Stimulated activated CD4-positive, alpha-beta T cell treated with anti-CD3 and anti-CD28 coated beads, TNF-alpha, amount 100 ng/mL, for 24 hours (primary cell): ENCODE results near the gene OVCA2.

Experiments
- DNase-seq, 3 experiments: peaks; one replicate each; pipeline ENCODE4 v3.0.0-alpha.2; 2020; ENCODE audit warnings: low read depth in 3 of 3

Gene OVCA2

GRCh38 chr17:2054262-2054511 lies 12.4 kb downstream of the OVCA2 start:
- DNase-seq: no peak

- peak in 2 of 3 experiments; percentile 56 to 74 for DNase-seq
These were observed 12.9 kb downstream of the OVCA2 start, which contains the start of gene HIC1 for GRCh38 chr17:2054512-2055291. Gene HIC1 (plus strand): TSS chr17:2055103. CDS start chr17:2056691, 1,588 bp downstream.

- peak in 1 of 3 experiments; percentile 50 for DNase-seq
These were observed 13.7 kb downstream of the OVCA2 start for GRCh38 chr17:2055292-2056205.

- DNase-seq: peak in 1 of 3 experiments; percentile 47
These were observed 14.7 kb downstream of the OVCA2 start for GRCh38 chr17:2056206-2057174.

- no peak for DNase-seq
These were observed 15.4 kb downstream of the OVCA2 start for GRCh38 chr17:2057175-2057759.

GRCh38 chr17:2057760-2058585 lies 16.2 kb downstream of the OVCA2 start:
- DNase-seq: no peak

GRCh38 chr17:2058586-2059546 lies 17.0 kb downstream of the OVCA2 start:
- DNase-seq: peak in 1 of 3 experiments; percentile 72

GRCh38 chr17:2059547-2060384 lies 17.9 kb downstream of the OVCA2 start:
- DNase-seq: no peak

GRCh38 chr17:2060385-2060658 lies 18.5 kb downstream of the OVCA2 start:
- DNase-seq: no peak

GRCh38 chr17:2060681-2061440 lies 19.0 kb downstream of the OVCA2 start:
- DNase-seq: no peak

GRCh38 chr17:2061441-2061958 lies 19.7 kb downstream of the OVCA2 start:
- DNase-seq: no peak

GRCh38 chr17:2062571-2063183 lies 20.9 kb downstream of the OVCA2 start:
- no peak for DNase-seq

- no peak for DNase-seq
These were observed 21.7 kb downstream of the OVCA2 start for GRCh38 chr17:2063261-2064146.

GRCh38 chr17:2064147-2064489 lies 22.3 kb downstream of the OVCA2 start:
- DNase-seq: no peak

GRCh38 chr17:2064520-2064971 lies 22.7 kb downstream of the OVCA2 start:
- no peak for DNase-seq
